Measurements from ENCODE around the gene MYLK4.

MYLK4 gene

DNA sequence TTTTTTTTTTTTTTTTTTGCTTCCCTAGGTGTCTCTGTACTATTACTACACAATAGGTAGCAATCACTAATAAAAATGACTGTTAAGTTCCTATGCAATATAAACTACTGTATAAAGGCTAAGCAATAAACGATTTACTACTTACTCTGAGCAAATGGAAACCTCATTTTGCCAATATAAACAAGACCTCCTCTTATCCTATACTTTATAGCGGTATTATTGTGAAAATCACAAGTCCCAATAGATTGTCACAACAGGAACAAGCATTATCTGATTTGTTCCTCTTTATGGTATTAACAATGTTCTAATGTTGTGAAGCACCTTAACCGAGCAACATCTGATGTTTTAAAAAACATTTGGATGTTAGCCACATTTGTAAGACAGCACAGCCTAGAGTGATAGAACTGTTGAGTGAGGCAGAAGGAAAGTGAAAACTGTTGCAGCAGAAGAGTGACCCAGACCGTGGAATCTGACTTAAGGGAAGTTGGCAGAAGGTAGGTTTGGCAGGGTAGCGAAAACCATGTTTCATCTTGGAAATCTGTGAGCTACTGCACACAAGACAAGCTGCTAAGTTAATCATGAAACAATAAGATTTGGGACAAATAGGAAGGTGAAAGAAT is 94.2 kb downstream of the MYLK4 start:
- Histone ChIP-seq H4K12ac (ENCODE audit: low read depth, low read length) (no peak overlapping the region), H3K9me3 (ENCODE audit: insufficient read depth, low read depth, low read length) (peaks cover 1% of the 10 kb centered on the region), H3K4me2 (ENCODE audit: low read length) (no peak overlapping the region), H3K9ac (ENCODE audit: low read length) (no peak overlapping the region), H2AK5ac (ENCODE audit: low read length) (no peak overlapping the region), H3K4ac (ENCODE audit: low read depth, low read length) (no peak overlapping the region), H4K8ac (ENCODE audit: low read depth, low read length) (no peak overlapping the region), H2BK120ac (ENCODE audit: insufficient read depth, low read length, poor library complexity) (no peak overlapping the region), H3K27me3 (ENCODE audit: insufficient read depth, low read length) (no peaks in the 10 kb centered on the region), H2BK12ac (ENCODE audit: low read length) (no peak overlapping the region), H4K91ac (ENCODE audit: low read depth, low read length) (no peak overlapping the region), H2AFZ (ENCODE audit: insufficient read depth, low read length, poor library complexity) (no peak overlapping the region), H3K79me2 (ENCODE audit: control insufficient read depth, insufficient read depth, low read length, poor library complexity) (no peaks in the 10 kb centered on the region), H3K79me1 (ENCODE audit: low read length) (no peaks in the 10 kb centered on the region), H3K36me3 (ENCODE audit: control insufficient read depth in 1 of 2, insufficient read depth in 2 of 2, low read length in 2 of 2) (no peaks in the 10 kb centered on the region), H3K23ac (ENCODE audit: low read length) (no peak overlapping the region), H2BK5ac (ENCODE audit: low read depth, low read length, poor library complexity) (no peak overlapping the region), H3K14ac (ENCODE audit: low read length) (no peak overlapping the region), H3K27ac (ENCODE audit: low read depth, low read length) (no peak overlapping the region), H3K4me1 (ENCODE audit: control insufficient read depth in 1 of 2, insufficient read depth in 2 of 2, low read length in 2 of 2) (peaks cover 0 to 6% of the 10 kb centered on the region in 2 experiments), H3K18ac (ENCODE audit: low read length) (no peak overlapping the region), H3K4me3 (ENCODE audit: low read depth, low read length) (no peak overlapping the region)
- WGBS (ENCODE audit: extremely low coverage, insufficient coverage, insufficient read length), result no CpG with 5 or more reads among the region's 5 CpGs
- DNase-seq, result no peak

GRCh38 chr6:2655844-2656433 is 94.8 kb downstream of the MYLK4 start:
- H3K23ac ChIP-seq (ENCODE audit: low read length), result no peak overlapping the region
- no peaks in the 10 kb centered on the region for H3K36me3 ChIP-seq (ENCODE audit: control insufficient read depth in 1 of 2, insufficient read depth in 2 of 2, low read length in 2 of 2)
- no peak overlapping the region for H4K91ac ChIP-seq (ENCODE audit: low read depth, low read length)
- H3K9ac ChIP-seq (ENCODE audit: low read length), result no peak overlapping the region
- H3K4me1 ChIP-seq (ENCODE audit: control insufficient read depth in 1 of 2, insufficient read depth in 2 of 2, low read length in 2 of 2), result peaks cover 0 to 6% of the 10 kb centered on the region in 2 experiments
- no peak overlapping the region for H2AK5ac ChIP-seq (ENCODE audit: low read length)
- H3K27me3 ChIP-seq (ENCODE audit: insufficient read depth, low read length), result no peaks in the 10 kb centered on the region
- no peak overlapping the region for H2BK12ac ChIP-seq (ENCODE audit: low read length)
- no peak overlapping the region for H3K4ac ChIP-seq (ENCODE audit: low read depth, low read length)
- no peak overlapping the region for H3K4me2 ChIP-seq (ENCODE audit: low read length)
- no peak overlapping the region for H3K27ac ChIP-seq (ENCODE audit: low read depth, low read length)
- H2BK120ac ChIP-seq (ENCODE audit: insufficient read depth, low read length, poor library complexity), result no peak overlapping the region
- H3K79me2 ChIP-seq (ENCODE audit: control insufficient read depth, insufficient read depth, low read length, poor library complexity), result no peaks in the 10 kb centered on the region
- no peak overlapping the region for H2BK5ac ChIP-seq (ENCODE audit: low read depth, low read length, poor library complexity)
- WGBS (ENCODE audit: extremely low coverage, insufficient coverage, insufficient read length), result no CpG with 5 or more reads among the region's 3 CpGs
- no peak overlapping the region for H3K14ac ChIP-seq (ENCODE audit: low read length)
- H2AFZ ChIP-seq (ENCODE audit: insufficient read depth, low read length, poor library complexity), result no peak overlapping the region
- H3K9me3 ChIP-seq (ENCODE audit: insufficient read depth, low read depth, low read length), result peaks cover 1% of the 10 kb centered on the region
- H3K18ac ChIP-seq (ENCODE audit: low read length), result no peak overlapping the region
- no peak overlapping the region for H4K12ac ChIP-seq (ENCODE audit: low read depth, low read length)
- H3K79me1 ChIP-seq (ENCODE audit: low read length), result no peaks in the 10 kb centered on the region
- no peak for DNase-seq
- no peak overlapping the region for H4K8ac ChIP-seq (ENCODE audit: low read depth, low read length)
- H3K4me3 ChIP-seq (ENCODE audit: low read depth, low read length), result no peak overlapping the region

- H3K18ac ChIP-seq (ENCODE audit: low read length), result no peak overlapping the region
- no peaks in the 10 kb centered on the region for H3K36me3 ChIP-seq (ENCODE audit: control insufficient read depth in 1 of 2, insufficient read depth in 2 of 2, low read length in 2 of 2)
- no peak overlapping the region for H4K91ac ChIP-seq (ENCODE audit: low read depth, low read length)
- H2BK5ac ChIP-seq (ENCODE audit: low read depth, low read length, poor library complexity), result no peak overlapping the region
- H2BK12ac ChIP-seq (ENCODE audit: low read length), result no peak overlapping the region
- H3K14ac ChIP-seq (ENCODE audit: low read length), result no peak overlapping the region
- no peaks in the 10 kb centered on the region for H3K4me1 ChIP-seq (ENCODE audit: control insufficient read depth in 1 of 2, insufficient read depth in 2 of 2, low read length in 2 of 2)
- no peaks in the 10 kb centered on the region for H3K27me3 ChIP-seq (ENCODE audit: insufficient read depth, low read length)
- H3K4me3 ChIP-seq (ENCODE audit: low read depth, low read length), result no peak overlapping the region
- no CpG with 5 or more reads among the region's 1 CpG for WGBS (ENCODE audit: extremely low coverage, insufficient coverage, insufficient read length)
- H4K8ac ChIP-seq (ENCODE audit: low read depth, low read length), result no peak overlapping the region
- H2BK120ac ChIP-seq (ENCODE audit: insufficient read depth, low read length, poor library complexity), result no peak overlapping the region
- no peak overlapping the region for H2AK5ac ChIP-seq (ENCODE audit: low read length)
- no peaks in the 10 kb centered on the region for H3K79me2 ChIP-seq (ENCODE audit: control insufficient read depth, insufficient read depth, low read length, poor library complexity)
- H3K4ac ChIP-seq (ENCODE audit: low read depth, low read length), result no peak overlapping the region
- no peak overlapping the region for H4K12ac ChIP-seq (ENCODE audit: low read depth, low read length)
- no peak overlapping the region for H2AFZ ChIP-seq (ENCODE audit: insufficient read depth, low read length, poor library complexity)
- H3K27ac ChIP-seq (ENCODE audit: low read depth, low read length), result no peak overlapping the region
- no peak overlapping the region for H3K23ac ChIP-seq (ENCODE audit: low read length)
- no peaks in the 10 kb centered on the region for H3K9me3 ChIP-seq (ENCODE audit: insufficient read depth, low read depth, low read length)
- no peak for DNase-seq
- no peaks in the 10 kb centered on the region for H3K79me1 ChIP-seq (ENCODE audit: low read length)
- no peak overlapping the region for H3K4me2 ChIP-seq (ENCODE audit: low read length)
- H3K9ac ChIP-seq (ENCODE audit: low read length), result no peak overlapping the region
Observed at GRCh38 chr6:2653369-2654032, 97.2 kb downstream of the MYLK4 start.

DNA sequence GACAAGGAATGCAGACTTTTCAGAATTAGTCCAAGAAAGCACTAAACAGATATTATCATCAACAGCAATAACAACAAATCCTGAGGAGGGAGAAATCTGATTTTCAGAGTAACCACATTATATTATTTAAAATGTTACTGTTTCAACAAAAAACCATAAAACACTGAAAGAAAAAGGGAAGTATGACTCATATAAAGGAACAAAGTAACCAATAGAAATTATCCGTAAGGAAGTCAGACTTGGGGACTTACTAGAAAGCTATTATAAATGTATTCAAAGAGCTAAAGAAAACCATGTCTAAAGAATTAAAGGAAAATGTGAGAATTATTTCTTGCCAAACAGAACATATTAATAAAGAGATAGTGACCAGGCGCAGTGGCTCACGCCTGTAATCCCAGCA is 98.1 kb downstream of the MYLK4 start:
- H2AK5ac ChIP-seq (ENCODE audit: low read length), result no peak overlapping the region
- no peaks in the 10 kb centered on the region for H3K79me1 ChIP-seq (ENCODE audit: low read length)
- no peak overlapping the region for H3K23ac ChIP-seq (ENCODE audit: low read length)
- no peaks in the 10 kb centered on the region for H3K27me3 ChIP-seq (ENCODE audit: insufficient read depth, low read length)
- no peak overlapping the region for H3K9ac ChIP-seq (ENCODE audit: low read length)
- no peak for DNase-seq
- H2BK120ac ChIP-seq (ENCODE audit: insufficient read depth, low read length, poor library complexity), result no peak overlapping the region
- H3K9me3 ChIP-seq (ENCODE audit: insufficient read depth, low read depth, low read length), result no peaks in the 10 kb centered on the region
- H3K36me3 ChIP-seq (ENCODE audit: control insufficient read depth in 1 of 2, insufficient read depth in 2 of 2, low read length in 2 of 2), result no peaks in the 10 kb centered on the region
- no peak overlapping the region for H4K12ac ChIP-seq (ENCODE audit: low read depth, low read length)
- WGBS (ENCODE audit: extremely low coverage, insufficient coverage, insufficient read length), result no CpG with 5 or more reads among the region's 3 CpGs
- H3K27ac ChIP-seq (ENCODE audit: low read depth, low read length), result no peak overlapping the region
- H3K79me2 ChIP-seq (ENCODE audit: control insufficient read depth, insufficient read depth, low read length, poor library complexity), result no peaks in the 10 kb centered on the region
- no peak overlapping the region for H3K4ac ChIP-seq (ENCODE audit: low read depth, low read length)
- no peak overlapping the region for H2AFZ ChIP-seq (ENCODE audit: insufficient read depth, low read length, poor library complexity)
- no peak overlapping the region for H4K91ac ChIP-seq (ENCODE audit: low read depth, low read length)
- no peak overlapping the region for H4K8ac ChIP-seq (ENCODE audit: low read depth, low read length)
- H3K4me2 ChIP-seq (ENCODE audit: low read length), result no peak overlapping the region
- H3K4me3 ChIP-seq (ENCODE audit: low read depth, low read length), result no peak overlapping the region
- H3K4me1 ChIP-seq (ENCODE audit: control insufficient read depth in 1 of 2, insufficient read depth in 2 of 2, low read length in 2 of 2), result no peaks in the 10 kb centered on the region
- H2BK12ac ChIP-seq (ENCODE audit: low read length), result no peak overlapping the region
- H3K14ac ChIP-seq (ENCODE audit: low read length), result no peak overlapping the region
- no peak overlapping the region for H3K18ac ChIP-seq (ENCODE audit: low read length)
- H2BK5ac ChIP-seq (ENCODE audit: low read depth, low read length, poor library complexity), result no peak overlapping the region

Measured in trophoblast cell (in vitro differentiated cells and primary cell).